CD14-positive monocyte (primary cell): ENCODE results near the gene KPNA3. TPM values are rescaled to one million over a fixed set of nuclear protein-coding genes. Genes with fewer than 3 reads are reported as not detected.

Source experiments
- DNase-seq, 3 donors: peaks; one replicate each; pipeline ENCODE4 v3.0.0-alpha.2; 2011 to 2022
- H2AFZ ChIP-seq: 2 replicates; pipeline ENCODE4 v1.6.0; 2012; ENCODE audit warnings: mild to moderate bottlenecking, low read depth, low read length, inconsistent platforms; ENCODE audit not compliant: insufficient read depth, poor library complexity, severe bottlenecking
- H3K27ac ChIP-seq, 2 donors: 1 replicate in 1 of 2; 2 replicates in 1 of 2; pipeline ENCODE4 v1.5.1; 2012 to 2013; ENCODE audit warnings: low read length in 2 of 2, control low read depth in 1 of 2, inconsistent platforms in 1 of 2, low read depth in 1 of 2, mild to moderate bottlenecking in 1 of 2
- H3K27me3 ChIP-seq, 2 donors: one replicate each; pipeline versions ENCODE4 v1.6.0 to v1.6.1; 2011 to 2013; ENCODE audit warnings: low read length in 2 of 2; ENCODE audit not compliant: control insufficient read depth in 2 of 2, insufficient read depth in 2 of 2
- H3K36me3 ChIP-seq, 2 donors: replicated peaks in 1 of 2; 1 replicate in 1 of 2; 2 replicates in 1 of 2; pipeline versions ENCODE4 v1.5.1 to v1.6.1; 2012 to 2013; ENCODE audit warnings: low read length in 2 of 2, control low read depth in 1 of 2, inconsistent platforms in 1 of 2, mild to moderate bottlenecking in 1 of 2; ENCODE audit not compliant: insufficient read depth in 2 of 2, control insufficient read depth in 1 of 2
- H3K4me1 ChIP-seq, 2 donors: 1 replicate in 1 of 2; 2 replicates in 1 of 2; pipeline versions ENCODE4 v1.5.1 to v1.6.1; 2012 to 2013; ENCODE audit warnings: low read length in 2 of 2, control low read depth in 1 of 2, inconsistent platforms in 1 of 2, mild to moderate bottlenecking in 1 of 2, moderate library complexity in 1 of 2; ENCODE audit not compliant: insufficient read depth in 2 of 2, control insufficient read depth in 1 of 2
- H3K4me2 ChIP-seq: replicated peaks from 2 replicates; pipeline ENCODE3; 2012; ENCODE audit warnings: low read length, moderate library complexity, mild to moderate bottlenecking; ENCODE audit not compliant: poor library complexity, severe bottlenecking; ENCODE audit errors: extremely low read depth
- H3K4me3 ChIP-seq, 3 experiments: fragments of 200-600 bp in 1 of 3; sonication (generic) in 1 of 3; replicated peaks in 1 of 3; 1 replicate in 2 of 3; 2 replicates in 1 of 3; pipeline ENCODE4 v1.5.1; 2011 to 2013; ENCODE audit warnings: low read length in 3 of 3, mild to moderate bottlenecking in 3 of 3, control low read depth in 2 of 3, low read depth in 2 of 3, inconsistent platforms in 1 of 3, moderate library complexity in 1 of 3
- H3K79me2 ChIP-seq: 2 replicates; pipeline ENCODE4 v1.6.0; 2012; ENCODE audit warnings: mild to moderate bottlenecking, control low read depth, inconsistent platforms, low read length, moderate library complexity; ENCODE audit not compliant: insufficient read depth
- H3K9ac ChIP-seq: 2 replicates; pipeline ENCODE4 v1.6.0; 2017; ENCODE audit warnings: low read length, mild to moderate bottlenecking; ENCODE audit not compliant: insufficient read depth, poor library complexity, severe bottlenecking
- H3K9me3 ChIP-seq, 2 donors: replicated peaks in 1 of 2; 1 replicate in 1 of 2; 2 replicates in 1 of 2; pipeline versions ENCODE4 v1.5.1 to v1.6.1; 2012 to 2013; ENCODE audit warnings: low read length in 2 of 2, control low read depth in 1 of 2; ENCODE audit not compliant: control insufficient read depth in 1 of 2, insufficient read depth in 1 of 2
- H4K20me1 ChIP-seq: 2 replicates; pipeline ENCODE4 v1.6.0; 2012; ENCODE audit warnings: mild to moderate bottlenecking, low read length, control low read depth, moderate library complexity; ENCODE audit not compliant: insufficient read depth
- H3K27ac Mint-ChIP-seq, 7 donors: one replicate each; pipeline ENCODE4 v1.8.0; 2020; ENCODE audit warnings: mild to moderate bottlenecking in 7 of 7, mixed read lengths in 7 of 7, moderate library complexity in 6 of 7, inconsistent platforms in 2 of 7
- H3K27me3 Mint-ChIP-seq, 3 donors: one replicate each; pipeline ENCODE4 v1.8.0; 2021 to 2022; ENCODE audit warnings: low read depth in 3 of 3, mild to moderate bottlenecking in 3 of 3, mixed read lengths in 3 of 3, moderate library complexity in 3 of 3, inconsistent platforms in 1 of 3
- H3K36me3 Mint-ChIP-seq, 2 donors: one replicate each; pipeline ENCODE4 v1.8.0; 2020; ENCODE audit warnings: mixed read lengths in 2 of 2, inconsistent platforms in 1 of 2, mild to moderate bottlenecking in 1 of 2
- H3K4me1 Mint-ChIP-seq: one replicate; pipeline ENCODE4 v1.8.0; 2020; ENCODE audit warnings: mild to moderate bottlenecking, mixed read lengths
- H3K4me3 Mint-ChIP-seq, 2 donors: one replicate each; pipeline ENCODE4 v1.8.0; 2020; ENCODE audit warnings: mild to moderate bottlenecking in 2 of 2, mixed read lengths in 2 of 2, moderate library complexity in 1 of 2
- H3K9me3 Mint-ChIP-seq, 7 donors: one replicate each; pipeline ENCODE4 v1.8.0; 2020 to 2022; ENCODE audit warnings: mixed read lengths in 7 of 7, mild to moderate bottlenecking in 6 of 7, moderate library complexity in 6 of 7, inconsistent platforms in 2 of 7
- CTCF ChIP-seq: fragments of 200-600 bp; IDR thresholded peaks from one replicate; pipeline ENCODE4 v1.8.0; 2022; ENCODE audit warnings: antibody characterized with exemption, mild to moderate bottlenecking
- WGBS: methylation state at CpG from one replicate; pipeline ENCODE4 v1.1.5; 2013; ENCODE audit warnings: missing lambda C conversion rate; ENCODE audit not compliant: insufficient coverage; 5-methylcytosine and 5-hydroxymethylcytosine counted together
- intact Hi-C, 2 donors: fragments of 100-400 bp; cut with micrococcal nuclease; formaldehyde crosslinking; loops; one replicate each; pipeline versions ENCODE4 v1.15.0 to v1.15.1; 2023
- polyA plus RNA-seq, 3 donors: library from polyadenylated mRNA; depleted of rRNA in 1 of 3; unstranded in 2 of 3; stranded (reverse) in 1 of 3; fragments of 300-500 nt in 2 of 3; fragments of >200 nt in 1 of 3; fragmentation: Illumina TruSeq in 2 of 3; gene quantifications; 1 replicate in 2 of 3; 2 replicates in 1 of 3; pipeline ENCODE4 v1.2.3, GENCODE V29; 2012 to 2021

Gene KPNA3
- polyA plus RNA-seq, 3 donors: 11.5 to 15.3 (median 12.8) TPM

- no peak overlapping the region for H3K27ac ChIP-seq
- 94% methylated on average over 8 of the region's 9 CpGs for WGBS
- no peak for TF ChIP-seq CTCF
- H3K4me3 Mint-ChIP-seq: no peak overlapping the region
- intact Hi-C loops: loop anchor here (10.0 kb wide), 1 partner anchor 188 kb away; no protein-coding TSS in a partner anchor
- H3K4me3 ChIP-seq: no peak overlapping the region
- no peak overlapping the region for H3K27ac Mint-ChIP-seq
- no peaks in the 10 kb centered on the region for H3K79me2 ChIP-seq
- peaks cover 0 to 2% of the 10 kb centered on the region in 2 donors for H3K36me3 ChIP-seq
- no peak for DNase-seq
- peaks cover 9 to 19% of the 10 kb centered on the region in 2 donors for H3K36me3 Mint-ChIP-seq
- H3K4me2 ChIP-seq: no peak overlapping the region
- H3K4me1 ChIP-seq: no peaks in the 10 kb centered on the region
- H4K20me1 ChIP-seq: no peaks in the 10 kb centered on the region
- H3K9me3 Mint-ChIP-seq: peaks cover 0 to 2% (median 0%) of the 10 kb centered on the region in 7 donors
- H3K9ac ChIP-seq: no peak overlapping the region
- H3K27me3 Mint-ChIP-seq: no peaks in the 10 kb centered on the region
- peaks cover 3% of the 10 kb centered on the region for H3K4me1 Mint-ChIP-seq
- no peaks in the 10 kb centered on the region for H3K9me3 ChIP-seq
- no peaks in the 10 kb centered on the region for H3K27me3 ChIP-seq
- H2AFZ ChIP-seq: no peak overlapping the region
These were observed 135.2 kb downstream of the KPNA3 start for GRCh38 chr13:49657241-49657641.

- H3K4me3 ChIP-seq: no peak overlapping the region
- H4K20me1 ChIP-seq: no peaks in the 10 kb centered on the region
- Mint-ChIP-seq H3K9me3 (peaks cover 0 to 2% (median 0%) of the 10 kb centered on the region in 7 donors), H3K36me3 (peaks cover 2 to 14% of the 10 kb centered on the region in 2 donors), H3K27ac (no peak overlapping the region), H3K27me3 (peaks cover 0 to 2% (median 0%) of the 10 kb centered on the region in 3 donors), H3K4me1 (peaks cover 5% of the 10 kb centered on the region), H3K4me3 (no peak overlapping the region)
- H3K27ac ChIP-seq: no peak overlapping the region
- H3K36me3 ChIP-seq: no peaks in the 10 kb centered on the region
- TF ChIP-seq CTCF: no peak
- no peaks in the 10 kb centered on the region for H3K27me3 ChIP-seq
- H3K9ac ChIP-seq: no peak overlapping the region
- whole genome bisulfite sequencing: no CpG with 5 or more reads among the region's 3 CpGs
- H3K79me2 ChIP-seq: no peaks in the 10 kb centered on the region
- DNase-seq: no peak
- no peaks in the 10 kb centered on the region for H3K4me1 ChIP-seq
- H2AFZ ChIP-seq: no peak overlapping the region
- H3K4me2 ChIP-seq: no peak overlapping the region
- intact Hi-C loops: loop anchor here (10.0 kb wide), 1 partner anchor 189 kb away; no protein-coding TSS in a partner anchor
- no peaks in the 10 kb centered on the region for H3K9me3 ChIP-seq
These were observed 136.6 kb downstream of the KPNA3 start for GRCh38 chr13:49655906-49656305.
